A549 (cell line): ENCODE measurements around the gene KIF5B. TPM values are rescaled to one million over a fixed set of nuclear protein-coding genes. Genes with fewer than 3 reads are reported as not detected.

Experiments used
- ATAC-seq, 2 experiments: fragments of 200-7000 bp in 1 of 2; fragments of >200 bp in 1 of 2; cut with Nextera tagmentation in 1 of 2; cut with Tn5 transposase in 1 of 2; 3 replicates each; pipeline versions ENCODE4 v1.8.0 to v1.9.1; 2018 to 2020; ENCODE audit warnings: mild to moderate bottlenecking in 1 of 2, moderate library complexity in 1 of 2
- CTCF ChIA-PET: fragments of 300-600 bp; sonication (Branson Sonifier 250); formaldehyde crosslinking; extraction: SDS; loops from one replicate; lab custom pipeline; 2021; ENCODE audit warnings: antibody characterized with exemption, inconsistent platforms; lab: Yijun Ruan, JAX
- POLR2A ChIA-PET: fragments of 350-600 bp; formaldehyde crosslinking; extraction: SDS; loops from one replicate; lab custom pipeline; 2021; ENCODE audit warnings: antibody characterized with exemption, inconsistent platforms; lab: Yijun Ruan, JAX
- DNase-seq, 2 experiments: peaks; one replicate each; pipeline versions ENCODE4 v3.0.0 to v3.0.0-alpha.2; 2011 to 2016; ENCODE audit warnings: low read depth in 1 of 2, low spot score in 1 of 2
- FAIRE-seq: peaks from 2 replicates; lab custom pipeline; 2011; peaks lifted over from hg19 to GRCh38; lab: Jason Lieb, UNC
- H3K27ac ChIP-seq, 2 experiments: fragments of >200 bp; sonication (Bioruptor Twin); formaldehyde crosslinking; 3 replicates each; pipeline ENCODE4 v1.5.1; 2016 to 2017
- H3K4me1 ChIP-seq: fragments of >200 bp; sonication (Bioruptor Twin); formaldehyde crosslinking; 3 replicates; pipeline ENCODE4 v1.6.1; 2016
- H3K4me2 ChIP-seq: fragments of >200 bp; sonication (Bioruptor Twin); formaldehyde crosslinking; 3 replicates; pipeline ENCODE4 v1.6.1; 2016
- H3K4me3 ChIP-seq: fragments of >200 bp; sonication (Bioruptor Twin); formaldehyde crosslinking; 3 replicates; pipeline ENCODE4 v1.5.1; 2016
- H3K9me3 ChIP-seq: fragments of >200 bp; sonication (Bioruptor Twin); formaldehyde crosslinking; 3 replicates; pipeline ENCODE4 v1.6.1; 2016
- CBX8 ChIP-seq: fragments of 200-600 bp; sonication (generic); IDR thresholded peaks from 2 replicates; pipeline ENCODE4 v1.6.1; 2016
- CHD4 ChIP-seq: fragments of 200-600 bp; sonication (generic); IDR thresholded peaks from 2 replicates; pipeline ENCODE4 v1.6.1; 2016; ENCODE audit warnings: antibody characterized with exemption, mild to moderate bottlenecking, borderline replicate concordance
- CTCF ChIP-seq: fragments of >200 bp; sonication (Bioruptor Twin); formaldehyde crosslinking; IDR thresholded peaks from 3 replicates; pipeline ENCODE4 v1.5.1; 2016
- E2F6 ChIP-seq: IDR thresholded peaks from 2 replicates; pipeline ENCODE4 v1.6.1; 2012; ENCODE audit warnings: low read depth, borderline replicate concordance
- ELK1 ChIP-seq: fragments of 150-350 bp; IDR thresholded peaks from 2 replicates; pipeline ENCODE4 v1.6.1; 2014; ENCODE audit warnings: low read depth, mild to moderate bottlenecking, low read length
- EP300 ChIP-seq, 2 experiments: fragments of >200 bp; sonication (Bioruptor Twin); formaldehyde crosslinking; IDR thresholded peaks; 2 replicates in 1 of 2; 3 replicates in 1 of 2; pipeline ENCODE4 v1.6.1; 2016 to 2017
- FOSL2 ChIP-seq, 2 experiments: fragments of 450-650 bp in 1 of 2; fragments of >200 bp in 1 of 2; sonication (Bioruptor Twin) in 1 of 2; formaldehyde crosslinking; IDR thresholded peaks; 2 replicates each; pipeline versions ENCODE4 v1.5.0 to v1.6.1; 2016 to 2020; ENCODE audit warnings: mild to moderate bottlenecking in 1 of 2, moderate library complexity in 1 of 2
- FOXS1 ChIP-seq: fragments of 250-450 bp; sonication (Bioruptor Pico); IDR thresholded peaks from 2 replicates; pipeline ENCODE4 v1.5.0; 2020; ENCODE audit warnings: mild to moderate bottlenecking, moderate library complexity
- GATA3 ChIP-seq: IDR thresholded peaks from 2 replicates; pipeline ENCODE4 v1.6.1; 2012; ENCODE audit warnings: borderline replicate concordance
- HDAC2 ChIP-seq: fragments of 200-600 bp; sonication (generic); IDR thresholded peaks from 2 replicates; pipeline ENCODE4 v1.6.1; 2016
- JUN ChIP-seq, 2 experiments: fragments of >200 bp; sonication (Bioruptor Twin); formaldehyde crosslinking; IDR thresholded peaks; 2 replicates in 1 of 2; 3 replicates in 1 of 2; pipeline ENCODE4 v1.6.1; 2016 to 2017
- MYC ChIP-seq: IDR thresholded peaks from 2 replicates; pipeline ENCODE4 v1.6.1; 2012; ENCODE audit warnings: mild to moderate bottlenecking, inconsistent platforms, low read length, improper control_type of control experiment, borderline replicate concordance
- NFE2L2 ChIP-seq: fragments of 150-350 bp; conservative IDR thresholded peaks from 2 replicates; pipeline ENCODE4 v1.6.1; 2014; ENCODE audit warnings: low read length
- NR3C1 ChIP-seq: fragments of >200 bp; sonication (Bioruptor Twin); formaldehyde crosslinking; IDR thresholded peaks from 3 replicates; pipeline ENCODE4 v1.6.1; 2017
- PBX3 ChIP-seq: IDR thresholded peaks from 2 replicates; pipeline ENCODE4 v1.6.1; 2012
- PHF8 ChIP-seq: fragments of 200-600 bp; sonication (generic); IDR thresholded peaks from 2 replicates; pipeline ENCODE4 v1.6.1; 2016; ENCODE audit warnings: low read depth, mild to moderate bottlenecking, antibody characterized with exemption, moderate library complexity, borderline replicate concordance
- POLR2AphosphoS2 ChIP-seq: conservative IDR thresholded peaks from 2 replicates; pipeline ENCODE4 v1.6.1; 2012; ENCODE audit warnings: low read length, improper control_type of control experiment, inconsistent platforms
- RCOR1 ChIP-seq: fragments of 150-350 bp; IDR thresholded peaks from 2 replicates; pipeline ENCODE4 v1.6.1; 2014; ENCODE audit warnings: antibody characterized with exemption, low read length, low read depth
- RNF2 ChIP-seq: fragments of 200-600 bp; sonication (generic); IDR thresholded peaks from 2 replicates; pipeline ENCODE4 v1.6.1; 2016; ENCODE audit warnings: low read depth, mild to moderate bottlenecking, antibody characterized with exemption, moderate library complexity, borderline replicate concordance
- SREBF2 ChIP-seq: fragments of 450-650 bp; IDR thresholded peaks from 2 replicates; pipeline ENCODE4 v1.6.1; 2014; ENCODE audit warnings: mild to moderate bottlenecking, moderate library complexity
- TFCP2L1 ChIP-seq: fragments of 250-450 bp; sonication (Bioruptor Pico); IDR thresholded peaks from 2 replicates; pipeline ENCODE4 v1.5.0; 2021; ENCODE audit warnings: mild to moderate bottlenecking
- ZSCAN20 ChIP-seq: fragments of 250-450 bp; sonication (Bioruptor Pico); IDR thresholded peaks from 2 replicates; pipeline ENCODE4 v1.8.0; 2022; ENCODE audit warnings: mild to moderate bottlenecking, moderate library complexity
- WGBS: methylation state at CpG from one replicate; pipeline ENCODE4 v1.1.6; 2017; ENCODE audit errors: missing lambda C conversion rate; 5-methylcytosine and 5-hydroxymethylcytosine counted together
- polyA plus RNA-seq, 4 experiments: library from polyadenylated mRNA; depleted of rRNA in 3 of 4; stranded (reverse); fragments of >200 nt; fragmentation: RNase III in 1 of 4; extraction: RNeasy Plus Mini Kit Qiagen cat#74134 plus additional on column Dnase treatment in 1 of 4; gene quantifications; 2 replicates in 3 of 4; 3 replicates in 1 of 4; pipeline ENCODE4 v1.2.3, GENCODE V29; 2011 to 2017

KIF5B gene
- polyA plus RNA-seq, 2 of the 4 experiments (the other 2 are of a cell fraction), result 81.9 to 124 TPM

GRCh38 chr10:32015386-32015785 lies 40.8 kb downstream of the KIF5B start:
- 84% methylated on average over 5 of the region's 5 CpGs for WGBS
- H3K4me3 ChIP-seq, result no peak overlapping the region
- H3K4me2 ChIP-seq, result no peak overlapping the region
- no peak overlapping the region for H3K27ac ChIP-seq
- no peak for ATAC-seq
- H3K9me3 ChIP-seq, result no peaks in the 10 kb centered on the region
- DNase-seq, result no peak
- no peak for FAIRE-seq
- ChIA-PET CTCF (interaction anchor here (0.6 to 1.3 kb wide), 3 partner anchors 10 to 113 kb away, joined by 3 to 4 read pairs (median 3); no protein-coding TSS in a partner anchor), POLR2A (no interaction called here)
- TF ChIP-seq SREBF2 (no peak), ELK1 (no peak), TFCP2L1 (CRISPR knock-in tag) (no peak), CBX8 (no peak), HDAC2 (no peak), NR3C1 (no peak), EP300 (IDR thresholded peaks at IDR 0.05) (no peak), RCOR1 (no peak), NFE2L2 (no peak)
- no peaks in the 10 kb centered on the region for H3K4me1 ChIP-seq

- no peak for ATAC-seq
- TF ChIP-seq RCOR1 (no peak), PBX3 (no peak), ELK1 (no peak), JUN (IDR thresholded peaks at IDR 0.05) (no peak), MYC (no peak), POLR2AphosphoS2 (no peak), CTCF (no peak), GATA3 (no peak), FOSL2 (IDR thresholded peaks at IDR 0.05) (no peak), FOSL2 (CRISPR knock-in tag; IDR thresholded peaks at IDR 0.05) (no peak), E2F6 (no peak), NFE2L2 (no peak), PHF8 (no peak), RNF2 (no peak), CHD4 (no peak), ZSCAN20 (CRISPR knock-in tag) (no peak), FOXS1 (CRISPR knock-in tag) (no peak)
- H3K4me2 ChIP-seq, result no peak overlapping the region
- 83% methylated on average over 2 of the region's 2 CpGs for WGBS
- no peak overlapping the region for H3K27ac ChIP-seq
- ChIA-PET CTCF (interaction anchor here (1.0 to 4.3 kb wide), 4 partner anchors 26 to 169 kb away, joined by 3 to 49 read pairs (median 16); no protein-coding TSS in a partner anchor), POLR2A (no interaction called here)
- H3K9me3 ChIP-seq, result no peaks in the 10 kb centered on the region
- FAIRE-seq, result no peak
- no peak for DNase-seq
- no peak overlapping the region for H3K4me3 ChIP-seq
- H3K4me1 ChIP-seq, result no peaks in the 10 kb centered on the region
Measured at GRCh38 chr10:32007026-32007425, 49.2 kb downstream of the KIF5B start.
